NB4 (cell line): Measurements from ENCODE around the gene DDRGK1.

Experiments used
- DNase-seq: peaks from one replicate; pipeline ENCODE4 v3.0.0; 2010; ENCODE audit warnings: low read depth
- H3K4me3 ChIP-seq: one replicate; pipeline ENCODE4 v1.5.1; 2011; ENCODE audit warnings: mild to moderate bottlenecking, low read depth, low read length, moderate library complexity
- MYC ChIP-seq: IDR thresholded peaks from 2 replicates; pipeline ENCODE4 v1.6.1; 2011; ENCODE audit warnings: low read depth, low read length
- POLR2A ChIP-seq: IDR thresholded peaks from 2 replicates; pipeline ENCODE4 v1.6.1; 2011; ENCODE audit warnings: mild to moderate bottlenecking; ENCODE audit not compliant: insufficient read length; ENCODE audit errors: extremely low read depth
- TF ChIP-seq, protein P1 (sequence below): IDR thresholded peaks from 2 replicates; pipeline ENCODE4 v1.6.1; 2011; ENCODE audit warnings: low read depth, low read length
- TF ChIP-seq, protein P2 (sequence below): IDR thresholded peaks from one replicate; pipeline ENCODE4 v1.5.1; 2012; ENCODE audit warnings: low read depth, low read length

Gene DDRGK1

DNA sequence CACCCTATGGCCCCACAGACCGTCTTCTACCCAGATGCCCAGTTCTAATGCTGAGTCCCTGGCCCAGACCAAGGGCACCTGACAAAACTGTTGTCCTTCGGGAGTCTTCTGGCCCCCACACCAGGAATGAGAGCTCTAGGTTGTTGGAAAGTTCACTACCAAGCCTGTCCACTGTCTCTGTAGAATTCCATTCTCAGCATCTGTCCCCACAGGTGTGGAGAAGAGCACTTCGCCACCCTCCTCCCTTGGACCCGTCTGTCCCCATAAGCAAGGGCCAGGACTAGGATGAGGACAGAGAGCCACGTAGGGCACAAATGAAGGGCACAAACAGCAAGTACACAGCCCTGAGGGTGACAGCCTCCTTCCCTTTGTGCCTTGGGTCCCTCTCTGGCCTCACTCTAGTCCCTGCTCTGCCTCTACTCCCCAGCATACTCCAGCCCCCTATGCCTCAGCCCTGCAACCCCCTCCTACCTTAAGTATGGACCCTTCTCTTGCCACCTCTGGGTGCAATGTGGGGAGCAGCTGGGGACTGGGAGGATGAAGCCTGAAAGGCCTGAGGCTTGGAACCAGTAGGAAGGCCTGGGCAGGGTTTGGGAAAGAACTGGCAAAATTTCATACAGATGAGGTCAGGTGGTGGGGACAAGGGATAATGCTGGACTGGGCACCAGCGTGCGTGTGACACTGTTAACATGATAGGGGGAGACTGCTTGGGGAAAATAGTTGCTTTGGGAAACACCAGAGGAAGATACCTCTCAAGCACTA is 35.5 kb downstream of the DDRGK1 start:
- no peak for TF ChIP-seq POLR2A
- TF ChIP-seq, protein P1, sequence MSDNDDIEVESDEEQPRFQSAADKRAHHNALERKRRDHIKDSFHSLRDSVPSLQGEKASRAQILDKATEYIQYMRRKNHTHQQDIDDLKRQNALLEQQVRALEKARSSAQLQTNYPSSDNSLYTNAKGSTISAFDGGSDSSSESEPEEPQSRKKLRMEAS, result no peak
- TF ChIP-seq, protein P2, sequence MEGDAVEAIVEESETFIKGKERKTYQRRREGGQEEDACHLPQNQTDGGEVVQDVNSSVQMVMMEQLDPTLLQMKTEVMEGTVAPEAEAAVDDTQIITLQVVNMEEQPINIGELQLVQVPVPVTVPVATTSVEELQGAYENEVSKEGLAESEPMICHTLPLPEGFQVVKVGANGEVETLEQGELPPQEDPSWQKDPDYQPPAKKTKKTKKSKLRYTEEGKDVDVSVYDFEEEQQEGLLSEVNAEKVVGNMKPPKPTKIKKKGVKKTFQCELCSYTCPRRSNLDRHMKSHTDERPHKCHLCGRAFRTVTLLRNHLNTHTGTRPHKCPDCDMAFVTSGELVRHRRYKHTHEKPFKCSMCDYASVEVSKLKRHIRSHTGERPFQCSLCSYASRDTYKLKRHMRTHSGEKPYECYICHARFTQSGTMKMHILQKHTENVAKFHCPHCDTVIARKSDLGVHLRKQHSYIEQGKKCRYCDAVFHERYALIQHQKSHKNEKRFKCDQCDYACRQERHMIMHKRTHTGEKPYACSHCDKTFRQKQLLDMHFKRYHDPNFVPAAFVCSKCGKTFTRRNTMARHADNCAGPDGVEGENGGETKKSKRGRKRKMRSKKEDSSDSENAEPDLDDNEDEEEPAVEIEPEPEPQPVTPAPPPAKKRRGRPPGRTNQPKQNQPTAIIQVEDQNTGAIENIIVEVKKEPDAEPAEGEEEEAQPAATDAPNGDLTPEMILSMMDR, result no peak
- TF ChIP-seq MYC, result no peak
- no peak for DNase-seq
- no peak overlapping the region for H3K4me3 ChIP-seq

GRCh38 chr20:3168079-3168828 is 36.2 kb downstream of the DDRGK1 start:
- TF ChIP-seq, protein P1, result no peak
- TF ChIP-seq MYC (no peak), POLR2A (no peak)
- TF ChIP-seq, protein P2, result no peak
- DNase-seq, result no peak
- H3K4me3 ChIP-seq, result no peak overlapping the region

GRCh38 chr20:3167738-3168078 is 36.8 kb downstream of the DDRGK1 start:
- TF ChIP-seq, protein P1, result no peak
- TF ChIP-seq MYC (no peak), POLR2A (no peak)
- TF ChIP-seq, protein P2, result no peak
- DNase-seq, result no peak
- H3K4me3 ChIP-seq, result no peak overlapping the region

- no peak for DNase-seq
- no peak overlapping the region for H3K4me3 ChIP-seq
- TF ChIP-seq, protein P1, result no peak
- TF ChIP-seq, protein P2, result no peak
- no peak for TF ChIP-seq MYC
- TF ChIP-seq POLR2A, result no peak
Observed at GRCh38 chr20:3166913-3167342, 37.6 kb downstream of the DDRGK1 start.

- DNase-seq, result no peak
- TF ChIP-seq, protein P1, result no peak
- TF ChIP-seq, protein P2, result no peak
- TF ChIP-seq POLR2A (no peak), MYC (no peak)
Observed at GRCh38 chr20:3166338-3166912, 38.1 kb downstream of the DDRGK1 start.

More at GRCh38 chr20:3166338-3166912, 38.1 kb downstream of the DDRGK1 start:
- H3K4me3 ChIP-seq, result no peak overlapping the region
